Neuron (in vitro differentiated cells): Measurements from ENCODE around the gene ZBTB20.

Experiments
- H2AFZ ChIP-seq: one replicate; pipeline ENCODE4 v1.6.1; 2013; ENCODE audit warnings: low read depth, mild to moderate bottlenecking, inconsistent platforms, low read length, moderate library complexity
- H3K27me3 ChIP-seq: one replicate; pipeline ENCODE4 v1.6.1; 2013; ENCODE audit warnings: low read length; ENCODE audit not compliant: insufficient read depth
- H3K36me3 ChIP-seq: one replicate; pipeline ENCODE4 v1.6.1; 2013; ENCODE audit warnings: low read length; ENCODE audit not compliant: insufficient read depth
- H3K4me1 ChIP-seq: one replicate; pipeline ENCODE4 v1.6.1; 2013; ENCODE audit warnings: low read length; ENCODE audit not compliant: insufficient read depth
- H3K4me3 ChIP-seq: 2 replicates; pipeline ENCODE4 v1.5.1; 2013; ENCODE audit warnings: mild to moderate bottlenecking, low read length, moderate library complexity
- H3K9me3 ChIP-seq: one replicate; pipeline ENCODE4 v1.6.1; 2013; ENCODE audit warnings: low read length

The ZBTB20 gene

DNA sequence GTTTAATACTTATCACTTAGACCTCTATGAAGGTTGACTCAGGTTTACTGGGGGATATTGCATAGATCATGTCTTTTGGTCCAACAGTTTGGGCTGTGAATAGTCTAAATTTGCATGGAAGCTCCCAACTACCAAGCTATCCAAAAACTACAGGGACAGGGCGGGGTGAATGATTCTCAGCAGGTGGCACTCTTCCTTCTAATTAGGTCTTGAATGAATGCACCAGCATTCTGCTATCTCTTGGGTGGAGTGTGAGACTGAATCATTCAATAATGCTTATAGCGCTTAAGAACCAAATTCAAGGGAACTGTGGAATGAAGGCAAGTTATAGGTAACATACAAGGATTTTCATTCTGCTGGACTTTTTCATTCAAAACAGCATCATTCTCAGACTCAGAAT, 507.0 kb downstream of the ZBTB20 start:
- no peaks in the 10 kb centered on the region for H3K36me3 ChIP-seq

DNA sequence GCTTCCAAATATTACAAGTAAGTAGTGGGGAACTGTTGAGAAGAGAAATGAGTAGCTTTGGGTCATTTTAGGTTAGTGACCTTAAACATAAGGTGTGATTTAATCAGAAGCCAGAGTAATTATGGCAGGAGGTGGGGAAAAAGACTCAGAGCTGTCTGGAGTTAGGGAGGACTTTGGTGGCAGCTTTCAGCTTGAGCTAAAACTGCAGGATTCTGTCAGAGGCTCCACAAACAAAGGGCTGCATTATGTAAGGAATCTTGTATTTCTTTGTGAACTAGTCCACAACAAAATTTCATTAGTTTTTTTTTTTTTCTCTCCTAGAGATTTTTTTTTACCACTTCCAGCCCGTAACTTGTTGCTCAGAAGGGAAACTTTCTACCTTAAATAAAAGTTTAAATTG, 507.9 kb downstream of the ZBTB20 start:
- Histone ChIP-seq H3K27me3 (no peaks in the 10 kb centered on the region), H2AFZ (no peak overlapping the region), H3K4me1 (peaks cover 3% of the 10 kb centered on the region), H3K4me3 (no peak overlapping the region), H3K36me3 (no peaks in the 10 kb centered on the region), H3K9me3 (no peaks in the 10 kb centered on the region)

More for the DNA sequence above, 507.0 kb downstream of the ZBTB20 start:
- H3K9me3 ChIP-seq, result no peaks in the 10 kb centered on the region
- H2AFZ ChIP-seq, result no peak overlapping the region
- no peaks in the 10 kb centered on the region for H3K27me3 ChIP-seq
- no peak overlapping the region for H3K4me3 ChIP-seq
- peaks cover 3% of the 10 kb centered on the region for H3K4me1 ChIP-seq

DNA sequence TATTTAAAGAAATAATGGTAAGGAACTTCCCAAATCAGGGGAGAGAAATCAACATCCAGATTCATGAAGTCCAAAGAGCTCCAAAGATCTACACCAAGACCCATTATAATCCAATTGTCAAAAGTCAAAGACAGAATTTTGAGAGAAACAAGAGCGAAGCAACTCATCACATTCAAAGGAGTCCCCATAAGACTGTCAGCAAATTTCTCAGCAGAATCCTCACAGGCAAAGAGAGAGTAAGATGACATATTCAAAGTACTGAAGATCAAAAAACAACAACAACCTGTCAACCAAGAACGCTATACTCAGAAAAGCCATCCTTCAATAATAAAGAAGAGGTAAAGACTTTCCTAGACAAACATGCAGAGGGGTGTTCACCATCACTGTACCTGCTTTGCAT, 511.2 kb downstream of the ZBTB20 start:
- no peak overlapping the region for H3K4me3 ChIP-seq
- H3K27me3 ChIP-seq, result no peaks in the 10 kb centered on the region
- H2AFZ ChIP-seq, result no peak overlapping the region
- H3K36me3 ChIP-seq, result no peaks in the 10 kb centered on the region
- peaks cover 7% of the 10 kb centered on the region for H3K4me1 ChIP-seq
- no peaks in the 10 kb centered on the region for H3K9me3 ChIP-seq

- Histone ChIP-seq H3K27me3 (no peaks in the 10 kb centered on the region), H3K4me3 (no peak overlapping the region), H2AFZ (no peak overlapping the region), H3K36me3 (no peaks in the 10 kb centered on the region), H3K9me3 (no peaks in the 10 kb centered on the region), H3K4me1 (peaks cover 7% of the 10 kb centered on the region)
Measured at GRCh38 chr3:114634635-114635034, 512.5 kb downstream of the ZBTB20 start.

GRCh38 chr3:114632757-114633424, 514.2 kb downstream of the ZBTB20 start:
- no peak overlapping the region for H3K4me3 ChIP-seq
- H3K9me3 ChIP-seq, result no peaks in the 10 kb centered on the region

DNA sequence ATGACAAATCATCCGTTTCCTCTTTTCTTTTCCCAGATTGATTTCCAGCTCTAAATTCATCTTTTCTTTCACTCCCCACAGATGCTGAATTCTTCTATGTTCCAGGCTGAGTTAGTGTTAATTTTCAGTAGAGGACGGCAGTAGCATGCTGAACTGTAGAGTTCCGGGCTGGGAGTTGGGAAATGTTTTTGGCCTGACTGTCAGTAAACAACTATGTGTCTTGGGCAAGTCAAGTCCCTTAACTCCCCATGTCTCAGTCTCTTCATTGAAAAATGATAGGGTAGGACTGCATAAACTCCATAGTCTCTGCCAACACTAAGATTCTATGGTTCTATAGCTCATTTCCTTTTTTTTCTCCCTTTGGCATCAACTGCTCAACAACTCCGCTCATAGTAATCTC, 519.3 kb downstream of the ZBTB20 start:
- peaks cover 16% of the 10 kb centered on the region for H3K4me1 ChIP-seq
- no peaks in the 10 kb centered on the region for H3K9me3 ChIP-seq
- H2AFZ ChIP-seq, result no peak overlapping the region
- H3K27me3 ChIP-seq, result no peaks in the 10 kb centered on the region
- no peaks in the 10 kb centered on the region for H3K36me3 ChIP-seq
- no peak overlapping the region for H3K4me3 ChIP-seq

More at GRCh38 chr3:114632757-114633424, 514.2 kb downstream of the ZBTB20 start:
- peaks cover 4% of the 10 kb centered on the region for H3K4me1 ChIP-seq
- H2AFZ ChIP-seq, result no peak overlapping the region
- H3K27me3 ChIP-seq, result no peaks in the 10 kb centered on the region
- H3K36me3 ChIP-seq, result no peaks in the 10 kb centered on the region

- Histone ChIP-seq H3K4me3 (no peak overlapping the region), H2AFZ (no peak overlapping the region), H3K9me3 (no peaks in the 10 kb centered on the region), H3K4me1 (peaks cover 12% of the 10 kb centered on the region), H3K27me3 (no peaks in the 10 kb centered on the region), H3K36me3 (no peaks in the 10 kb centered on the region)
Measured at GRCh38 chr3:114626751-114627150, 520.3 kb downstream of the ZBTB20 start.

GRCh38 chr3:114624571-114625181, 522.4 kb downstream of the ZBTB20 start:
- H3K36me3 ChIP-seq, result no peaks in the 10 kb centered on the region
- no peak overlapping the region for H3K4me3 ChIP-seq
- peaks cover 12% of the 10 kb centered on the region for H3K4me1 ChIP-seq
- no peaks in the 10 kb centered on the region for H3K9me3 ChIP-seq
- H2AFZ ChIP-seq, result no peak overlapping the region
- no peaks in the 10 kb centered on the region for H3K27me3 ChIP-seq

- peaks cover 12% of the 10 kb centered on the region for H3K4me1 ChIP-seq
- H2AFZ ChIP-seq, result no peak overlapping the region
- no peaks in the 10 kb centered on the region for H3K9me3 ChIP-seq
- H3K4me3 ChIP-seq, result no peak overlapping the region
- H3K36me3 ChIP-seq, result no peaks in the 10 kb centered on the region
- H3K27me3 ChIP-seq, result no peaks in the 10 kb centered on the region
Measured at GRCh38 chr3:114624047-114624445, 523.0 kb downstream of the ZBTB20 start.

DNA sequence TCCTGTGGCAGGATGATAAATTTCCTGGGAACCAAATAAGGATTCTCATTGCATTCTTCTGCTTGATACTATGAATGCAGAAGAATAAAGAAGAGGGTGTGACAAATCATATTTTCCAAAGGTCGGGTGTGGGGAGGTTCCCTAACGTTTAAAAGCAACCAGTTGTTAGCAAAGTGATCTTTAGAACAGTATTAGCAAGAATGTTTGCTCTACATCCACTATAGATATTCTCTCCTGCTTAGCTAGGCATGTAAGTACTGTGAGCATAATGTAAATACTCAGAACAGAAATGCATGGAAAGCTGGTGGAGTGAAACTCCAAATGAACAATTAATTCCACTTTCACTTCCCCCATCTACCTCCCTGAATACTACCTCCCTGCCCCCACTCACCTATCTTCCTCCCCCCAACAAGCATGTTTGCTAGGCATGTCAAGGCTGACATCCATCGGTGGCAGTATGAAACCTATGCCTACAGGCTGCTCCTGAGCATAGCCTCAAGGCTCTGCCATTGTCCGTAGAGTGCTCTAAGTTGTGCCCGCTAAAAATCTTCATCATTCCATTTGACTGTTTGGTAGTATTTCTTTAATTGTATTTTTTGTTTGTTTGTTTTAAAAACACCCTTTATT, 523.6 kb downstream of the ZBTB20 start:
- Histone ChIP-seq H3K27me3 (no peaks in the 10 kb centered on the region), H3K36me3 (no peaks in the 10 kb centered on the region), H3K4me3 (no peak overlapping the region), H2AFZ (no peak overlapping the region), H3K9me3 (no peaks in the 10 kb centered on the region), H3K4me1 (peaks cover 12% of the 10 kb centered on the region)

GRCh38 chr3:114622001-114622400, 525.1 kb downstream of the ZBTB20 start:
- H2AFZ ChIP-seq, result no peak overlapping the region
- H3K9me3 ChIP-seq, result no peaks in the 10 kb centered on the region
- H3K27me3 ChIP-seq, result no peaks in the 10 kb centered on the region
- peaks cover 12% of the 10 kb centered on the region for H3K4me1 ChIP-seq
- no peaks in the 10 kb centered on the region for H3K36me3 ChIP-seq
- no peak overlapping the region for H3K4me3 ChIP-seq

DNA sequence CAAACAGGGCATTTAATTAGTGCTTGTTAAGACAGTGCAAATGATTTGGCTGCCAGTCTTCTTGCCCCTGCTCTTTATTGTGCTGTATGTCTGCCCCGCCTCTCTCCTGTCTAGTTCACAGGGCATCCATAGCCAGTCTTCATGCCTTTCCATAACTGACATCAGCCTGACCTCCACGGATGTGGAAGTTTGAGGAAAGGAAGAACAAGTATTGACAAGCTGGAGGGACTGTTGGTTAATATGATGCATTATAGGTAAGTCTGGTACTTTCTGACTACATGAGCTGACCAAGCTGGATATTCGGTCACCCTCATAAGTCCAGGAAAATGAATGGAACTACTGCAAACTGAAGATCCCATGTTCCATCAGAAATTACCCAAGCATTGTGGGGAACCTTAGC, 527.3 kb downstream of the ZBTB20 start:
- Histone ChIP-seq H2AFZ (no peak overlapping the region), H3K27me3 (no peaks in the 10 kb centered on the region), H3K4me1 (peaks cover 11% of the 10 kb centered on the region), H3K9me3 (no peaks in the 10 kb centered on the region), H3K4me3 (no peak overlapping the region), H3K36me3 (no peaks in the 10 kb centered on the region)

DNA sequence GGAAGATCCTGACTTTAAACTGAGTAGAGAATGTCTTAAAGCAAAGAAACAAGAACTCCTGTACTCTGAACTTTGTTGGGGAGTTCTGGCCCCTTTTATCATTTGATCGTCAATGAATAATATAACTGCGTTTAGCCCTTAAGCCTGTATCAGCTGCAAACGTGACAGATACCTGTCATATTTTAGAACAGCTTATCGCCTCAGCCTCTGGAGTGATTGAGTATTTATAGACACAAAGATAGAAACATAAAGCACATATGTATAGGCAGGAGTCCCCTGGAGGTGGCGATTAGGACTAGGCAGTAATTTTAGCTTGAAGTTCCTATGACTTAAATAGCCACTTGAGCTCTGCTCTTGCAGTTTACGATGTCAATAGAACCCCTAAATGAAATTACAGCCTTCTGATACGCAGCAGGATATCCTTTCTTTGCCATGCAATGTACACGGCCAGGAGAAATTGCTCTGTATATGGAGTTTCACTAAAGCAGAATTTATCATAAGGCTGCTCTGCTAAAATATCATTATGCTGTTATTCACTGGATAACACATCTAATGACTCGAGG, 531.5 kb downstream of the ZBTB20 start:
- Histone ChIP-seq H3K9me3 (no peaks in the 10 kb centered on the region), H3K4me1 (no peaks in the 10 kb centered on the region), H2AFZ (no peak overlapping the region), H3K36me3 (no peaks in the 10 kb centered on the region), H3K4me3 (no peak overlapping the region), H3K27me3 (no peaks in the 10 kb centered on the region)
